ENCODE data around the gene ADAD2.

GRCh38 chr16:84150926-84151325 is 40.0 kb upstream of the ADAD2 start:
- TF ChIP-seq EZH2phosphoT487 (IDR thresholded peaks at IDR 0.05; ENCODE audit: low read length) (no peak), CTCF (IDR thresholded peaks at IDR 0.05; ENCODE audit: low read length) (no peak)

All from MM.1S (cell line).